Ovary (tissue), 9 donors: Measurements from ENCODE around the gene CAMTA1. TPM values are rescaled to one million over a fixed set of nuclear protein-coding genes. Genes with fewer than 3 reads are reported as not detected.

Experiments
- DNase-seq, 5 donors: peaks; one replicate each; pipeline ENCODE4 v3.0.0-alpha.2; 2019 to 2020
- H3K27ac ChIP-seq, 2 donors: fragments of 200-600 bp; one replicate each; pipeline versions ENCODE4 v1.5.1 to v1.8.0; 2019 to 2022
- H3K27me3 ChIP-seq: fragments of 200-600 bp; one replicate; pipeline ENCODE4 v1.8.0; 2022
- H3K36me3 ChIP-seq: fragments of 200-600 bp; sonication (generic); one replicate; pipeline ENCODE4 v1.5.1; 2019
- H3K4me1 ChIP-seq: one replicate; pipeline ENCODE4 v1.8.1; 2013; ENCODE audit warnings: mild to moderate bottlenecking, moderate library complexity; ENCODE audit not compliant: insufficient read depth
- H3K4me3 ChIP-seq: fragments of 200-600 bp; sonication (generic); one replicate; pipeline ENCODE4 v1.5.1; 2017
- H3K9me3 ChIP-seq, 2 donors: fragments of 200-600 bp in 1 of 2; sonication (generic) in 1 of 2; one replicate each; pipeline versions ENCODE4 v1.5.1 to v1.8.1; 2013 to 2019; ENCODE audit warnings: mild to moderate bottlenecking in 1 of 2, moderate library complexity in 1 of 2
- EP300 ChIP-seq: sonication (generic); formaldehyde crosslinking; IDR thresholded peaks from one replicate; pipeline ENCODE4 v1.6.1; 2017; ENCODE audit warnings: antibody characterized with exemption
- POLR2A ChIP-seq: fragments of 450-650 bp; IDR thresholded peaks from one replicate; pipeline ENCODE4 v1.6.1; 2017; ENCODE audit warnings: antibody characterized with exemption, mild to moderate bottlenecking, moderate library complexity
- WGBS, 3 donors: extraction: QIAGEN DNeasy Blood & Tissue Kit in 1 of 3; methylation state at CpG; one replicate each; pipeline versions ENCODE4 v1.1.5 to v1.1.7; 2013 to 2017; 5-methylcytosine and 5-hydroxymethylcytosine counted together
- intact Hi-C, 4 donors: fragments of 100-400 bp; cut with DNase I; formaldehyde crosslinking; loops; one replicate each; pipeline versions ENCODE4 v1.11.0 to v1.15.1; 2022 to 2023
- polyA plus RNA-seq, 2 donors: library from polyadenylated mRNA; stranded (reverse); fragments of 200-250 nt in 1 of 2; fragments of 350-450 nt in 1 of 2; fragmentation: Illumina TruSeq in 1 of 2; extraction: RNeasy Lipid Tissue Mini Kit (QIAGEN cat#74804) in 1 of 2; gene quantifications; one replicate each; pipeline ENCODE4 v1.2.3, GENCODE V29; 2013 to 2014
- total RNA-seq, 7 donors: library from RNA; depleted of rRNA in 2 of 7; stranded (reverse); fragments of >200 nt in 2 of 7; fragmentation: NEBNext Ultra II Directional in 3 of 7; extraction: Animal tissue kit (Norgen Biotek cat#: 25700) in 3 of 7; gene quantifications; one replicate each; pipeline versions ENCODE4 v1.1.0 to v1.2.4, GENCODE V29; 2016 to 2023
- TF ChIP-seq, protein P1 (sequence below), 3 donors: fragments of 450-650 bp in 2 of 3; fragments of 200-600 bp in 1 of 3; IDR thresholded peaks; one replicate each; pipeline versions ENCODE4 v1.5.1 to v1.8.0; 2016 to 2022; ENCODE audit warnings: antibody characterized with exemption in 3 of 3, mild to moderate bottlenecking in 1 of 3
- donor health status: DM: no; HTN: no; CAD: no; lungs with moderate emphysema.
- donor health status: DM: no; HTN: no; CAD: no.
- donor health status: Bipolar disorder and iron deficiency.
- donor health status: DM: yes; HTN: yes; CAD: no.
- donor health status: DM: no; HTN: no; CAD: no.
- donor health status: DM: yes; HTN: yes; CAD: no.

CAMTA1 gene
- total and polyA plus RNA-seq, 9 donors = 51.1 to 150 (median 67.4) TPM

DNA sequence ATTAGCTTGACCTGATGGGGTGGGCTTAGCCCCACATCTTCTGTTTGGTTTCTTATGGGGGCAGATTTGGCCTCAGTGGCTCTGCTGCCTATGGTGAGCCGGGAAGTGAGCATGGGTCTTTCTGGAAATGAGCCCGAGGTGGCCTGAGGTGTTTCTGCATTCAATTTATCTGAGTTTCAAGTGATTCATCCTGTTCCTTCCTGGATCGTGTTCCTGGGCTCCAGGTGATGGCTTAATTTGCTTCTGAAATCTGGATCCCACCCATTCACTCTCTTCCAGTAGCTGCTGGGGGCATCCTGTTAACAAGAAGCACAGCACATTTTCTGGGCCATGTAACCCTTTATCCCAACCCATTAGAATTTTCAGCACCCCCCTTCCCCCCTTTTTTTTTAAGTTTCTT lies 324.6 kb downstream of the CAMTA1 start:
- no peak for DNase-seq
- Histone ChIP-seq H3K9me3 (peaks cover 0 to 5% of the 10 kb centered on the region in 2 donors), H3K4me1 (no peaks in the 10 kb centered on the region), H3K36me3 (no peaks in the 10 kb centered on the region), H3K4me3 (no peak overlapping the region), H3K27ac (no peak overlapping the region), H3K27me3 (no peaks in the 10 kb centered on the region)
- TF ChIP-seq POLR2A (no peak), EP300 (no peak)
- TF ChIP-seq, protein P1, sequence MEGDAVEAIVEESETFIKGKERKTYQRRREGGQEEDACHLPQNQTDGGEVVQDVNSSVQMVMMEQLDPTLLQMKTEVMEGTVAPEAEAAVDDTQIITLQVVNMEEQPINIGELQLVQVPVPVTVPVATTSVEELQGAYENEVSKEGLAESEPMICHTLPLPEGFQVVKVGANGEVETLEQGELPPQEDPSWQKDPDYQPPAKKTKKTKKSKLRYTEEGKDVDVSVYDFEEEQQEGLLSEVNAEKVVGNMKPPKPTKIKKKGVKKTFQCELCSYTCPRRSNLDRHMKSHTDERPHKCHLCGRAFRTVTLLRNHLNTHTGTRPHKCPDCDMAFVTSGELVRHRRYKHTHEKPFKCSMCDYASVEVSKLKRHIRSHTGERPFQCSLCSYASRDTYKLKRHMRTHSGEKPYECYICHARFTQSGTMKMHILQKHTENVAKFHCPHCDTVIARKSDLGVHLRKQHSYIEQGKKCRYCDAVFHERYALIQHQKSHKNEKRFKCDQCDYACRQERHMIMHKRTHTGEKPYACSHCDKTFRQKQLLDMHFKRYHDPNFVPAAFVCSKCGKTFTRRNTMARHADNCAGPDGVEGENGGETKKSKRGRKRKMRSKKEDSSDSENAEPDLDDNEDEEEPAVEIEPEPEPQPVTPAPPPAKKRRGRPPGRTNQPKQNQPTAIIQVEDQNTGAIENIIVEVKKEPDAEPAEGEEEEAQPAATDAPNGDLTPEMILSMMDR (IDR thresholded peaks at IDR 0.05) = no peak
- intact Hi-C loops = no loop called here
- 56 to 77% (median 60%) methylated on average over 3 of the region's 3 CpGs for WGBS, 3 donors

DNA sequence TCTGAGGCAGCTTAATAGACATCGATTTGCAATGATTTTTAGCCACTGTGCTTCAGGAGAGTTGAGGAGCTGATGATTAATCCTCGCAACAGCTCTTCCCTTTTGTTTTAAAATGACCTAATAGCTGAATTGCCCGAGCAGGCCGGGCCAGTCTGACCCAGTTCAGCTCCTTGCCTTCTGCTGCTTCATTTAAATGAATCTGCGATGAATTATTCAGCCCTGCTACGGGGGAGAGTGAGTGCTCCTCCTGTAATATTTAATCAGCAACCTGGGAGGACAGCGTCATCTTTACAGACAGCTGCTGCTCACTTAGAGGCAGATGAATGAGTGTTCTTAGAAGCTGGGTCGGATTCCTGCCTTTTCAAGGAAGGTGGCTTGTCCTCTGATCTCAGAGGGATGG lies 325.1 kb downstream of the CAMTA1 start:
- DNase-seq = no peak
- intact Hi-C loops = no loop called here
- Histone ChIP-seq H3K27me3 (no peaks in the 10 kb centered on the region), H3K9me3 (peaks cover 0 to 5% of the 10 kb centered on the region in 2 donors), H3K27ac (no peak overlapping the region), H3K36me3 (no peaks in the 10 kb centered on the region), H3K4me3 (no peak overlapping the region), H3K4me1 (no peaks in the 10 kb centered on the region)
- no peak for TF ChIP-seq EP300
- TF ChIP-seq, protein P1 (IDR thresholded peaks at IDR 0.05) = no peak
- no peak for TF ChIP-seq POLR2A
- WGBS, 3 donors = 65 to 71% (median 68%) methylated on average over 8 of the region's 8 CpGs

DNA sequence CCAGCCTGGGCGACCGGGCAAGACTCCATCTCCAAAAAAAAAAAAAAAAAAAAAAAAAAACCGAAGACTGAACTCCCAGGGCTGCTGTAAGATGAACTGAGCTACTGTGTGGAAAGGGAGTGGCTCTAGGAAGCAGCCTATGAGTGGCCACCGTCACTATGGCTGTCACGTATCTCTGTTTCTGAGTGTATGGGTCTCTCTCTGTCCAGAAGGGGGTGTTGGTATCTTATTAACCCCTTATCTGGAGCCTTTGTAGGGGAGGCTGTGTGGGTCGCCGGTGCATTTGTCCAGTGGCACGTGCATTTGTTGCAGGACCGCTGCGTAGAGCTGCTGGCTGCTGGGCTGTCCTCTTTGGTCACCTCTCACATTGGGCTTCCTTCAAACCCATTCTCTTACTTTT lies 326.6 kb downstream of the CAMTA1 start:
- H3K4me1 ChIP-seq = no peaks in the 10 kb centered on the region
- intact Hi-C loops = no loop called here
- TF ChIP-seq, protein P1 (IDR thresholded peaks at IDR 0.05) = no peak
- TF ChIP-seq POLR2A = no peak
- TF ChIP-seq EP300 = no peak
- no peaks in the 10 kb centered on the region for H3K36me3 ChIP-seq
- H3K27ac ChIP-seq = no peak overlapping the region
- no peak overlapping the region for H3K4me3 ChIP-seq
- H3K27me3 ChIP-seq = no peaks in the 10 kb centered on the region
- H3K9me3 ChIP-seq = peaks cover 0 to 5% of the 10 kb centered on the region in 2 donors
- DNase-seq = no peak
- WGBS, 3 donors = 70 to 71% (median 70%) methylated on average over 10 of the region's 10 CpGs

DNA sequence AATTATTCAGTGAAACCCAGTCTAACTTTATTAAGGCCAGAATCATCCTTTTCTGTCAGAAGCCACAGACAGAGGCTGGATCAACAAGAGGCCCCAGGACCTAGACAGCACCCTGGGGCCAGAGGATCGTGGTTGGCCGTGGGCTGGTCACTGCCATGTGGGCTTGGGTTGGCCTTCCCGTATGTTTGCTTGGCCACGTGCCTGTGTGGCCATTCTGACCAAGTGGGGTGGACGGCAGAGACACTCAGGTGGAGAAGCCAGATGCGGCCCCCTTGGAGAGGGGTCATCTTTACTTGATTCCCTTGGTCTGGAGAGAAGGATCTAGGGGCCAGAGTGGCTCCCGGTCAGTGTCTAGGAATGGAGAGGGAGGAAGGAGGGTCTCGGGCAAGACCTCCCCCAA lies 327.9 kb downstream of the CAMTA1 start:
- no peak for DNase-seq
- no peaks in the 10 kb centered on the region for H3K4me1 ChIP-seq
- no peaks in the 10 kb centered on the region for H3K36me3 ChIP-seq
- H3K9me3 ChIP-seq = peaks cover 0 to 5% of the 10 kb centered on the region in 2 donors
- WGBS, 3 donors = 82 to 85% (median 84%) methylated on average over 8 of the region's 8 CpGs
- TF ChIP-seq EP300 (no peak), POLR2A (no peak)
- TF ChIP-seq, protein P1 (IDR thresholded peaks at IDR 0.05) = no peak
- intact Hi-C loops = no loop called here
- no peak overlapping the region for H3K4me3 ChIP-seq
- H3K27me3 ChIP-seq = no peaks in the 10 kb centered on the region
- H3K27ac ChIP-seq = no peak overlapping the region
